Lower leg skin (tissue), 3 donors: ENCODE data around the gene SCUBE1.

Source experiments
- CTCF ChIP-seq, 3 donors: fragments of 450-650 bp; IDR thresholded peaks; one replicate each; pipeline ENCODE4 v1.5.1; 2016; ENCODE audit warnings: antibody characterized with exemption in 3 of 3, mild to moderate bottlenecking in 3 of 3, moderate library complexity in 2 of 3
- POLR2A ChIP-seq, 2 donors: fragments of 450-650 bp; IDR thresholded peaks; one replicate each; pipeline ENCODE4 v1.6.1; 2016 to 2017; ENCODE audit warnings: antibody characterized with exemption in 2 of 2, mild to moderate bottlenecking in 1 of 2, moderate library complexity in 1 of 2

- no peak for TF ChIP-seq CTCF (IDR thresholded peaks at IDR 0.05)
- no peak for TF ChIP-seq POLR2A (IDR thresholded peaks at IDR 0.05)
Observed at GRCh38 chr22:43305806-43306205, 37.4 kb downstream of the SCUBE1 start.
